GM12878 (cell line): Measurements from ENCODE around the gene RAD21L1. TPM values are rescaled to one million over a fixed set of nuclear protein-coding genes. Genes with fewer than 3 reads are reported as not detected.

Experiments used
- NR2F1 ChIP-seq: fragments of 450-650 bp; conservative IDR thresholded peaks from 2 replicates; pipeline ENCODE4 v1.6.1; 2017; ENCODE audit warnings: mild to moderate bottlenecking
- POLR2AphosphoS5 ChIP-seq: IDR thresholded peaks from 2 replicates; pipeline ENCODE4 v1.6.1; 2011; ENCODE audit warnings: mild to moderate bottlenecking, low read length, inconsistent platforms
- polyA plus RNA-seq, 11 experiments: library from polyadenylated mRNA; depleted of rRNA in 4 of 11; unstranded in 6 of 11; stranded (reverse) in 5 of 11; fragments of >200 nt; fragmentation: Nextera tagmentation in 4 of 11; fragmentation: Illumina TruSeq in 1 of 11; extraction: Ambion mirVana in 4 of 11; extraction: Trizol in 1 of 11; gene quantifications; 1 replicate in 1 of 11; 2 replicates in 10 of 11; pipeline versions ENCODE4 v1.2.1 to v1.2.3, GENCODE V29; 2011 to 2016; ENCODE audit warnings: inconsistent platforms in 2 of 11, missing spikeins in 2 of 11, low read depth in 1 of 11
- total RNA-seq, 4 experiments: library from RNA; depleted of rRNA in 3 of 4; stranded (reverse); fragments of >200 nt in 3 of 4; fragmentation: Illumina TruSeq in 1 of 4; extraction: Trizol in 1 of 4; gene quantifications; 2 replicates each; pipeline versions ENCODE4 v1.2.1 to v1.2.3, GENCODE V29; 2013 to 2021
- TF ChIP-seq, protein P1 (sequence below): fragments of 450-650 bp; IDR thresholded peaks from 2 replicates; pipeline ENCODE4 v1.6.1; 2016; ENCODE audit warnings: mild to moderate bottlenecking
- TF ChIP-seq, protein P2 (sequence below): IDR thresholded peaks from 2 replicates; pipeline ENCODE4 v1.6.1; 2012; ENCODE audit warnings: low read depth, low read length, improper control_type of control experiment
- TF ChIP-seq, protein P3 (sequence below): fragments of 450-650 bp; conservative IDR thresholded peaks from 2 replicates; pipeline ENCODE4 v1.6.1; 2017; ENCODE audit warnings: mild to moderate bottlenecking, moderate library complexity
- TF ChIP-seq, protein P4 (sequence below): IDR thresholded peaks from 2 replicates; pipeline ENCODE4 v1.6.1; 2012; ENCODE audit warnings: improper control_type of control experiment, low read depth, low read length; ENCODE audit not compliant: insufficient replicate concordance

Gene RAD21L1
- total and polyA plus RNA-seq, 10 of the 15 experiments (the other 5 are each of a cell fraction or from before 2014, with no cell fraction given): not detected

DNA sequence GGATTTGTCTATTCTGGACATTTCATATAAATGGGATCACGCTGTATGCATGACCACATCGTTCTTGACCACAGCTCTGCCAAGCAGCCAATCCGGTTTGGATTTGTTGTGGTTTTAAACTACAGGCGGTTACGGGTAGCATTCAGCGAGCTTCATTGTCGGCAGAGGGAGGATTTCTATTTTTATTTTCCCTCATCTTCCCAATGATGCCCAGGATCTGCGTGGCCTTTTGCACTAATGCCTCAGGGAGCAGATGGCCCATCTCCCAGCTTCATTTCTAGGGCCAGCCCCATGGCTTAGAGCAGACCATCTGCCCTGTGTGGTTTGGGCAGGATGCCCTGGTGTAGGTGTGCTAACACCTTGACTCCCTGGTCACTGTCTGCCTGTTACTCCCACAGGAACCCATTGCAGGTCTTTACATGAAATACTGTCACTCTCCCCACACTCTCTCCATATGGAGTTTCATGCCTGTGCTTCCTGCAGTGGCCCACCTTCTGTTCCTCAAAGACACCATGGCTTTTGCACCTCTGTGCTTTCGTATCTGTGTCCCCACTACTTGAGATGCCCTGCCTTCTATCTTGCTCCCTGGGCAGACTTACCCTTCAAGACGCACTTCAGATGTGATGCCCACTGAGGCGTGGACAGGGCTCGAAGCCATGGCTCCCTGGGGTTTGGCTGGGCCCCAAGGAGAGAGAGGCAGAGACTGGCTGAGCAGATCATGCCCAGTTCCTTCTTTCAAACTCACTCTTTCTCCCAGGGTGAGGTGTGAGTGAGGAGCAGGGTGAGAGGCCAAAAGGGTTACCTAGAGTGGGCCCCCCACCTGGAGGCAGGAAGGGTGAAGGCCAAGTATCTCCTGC is 77.1 kb downstream of the RAD21L1 start (continued):
- TF ChIP-seq, protein P1, sequence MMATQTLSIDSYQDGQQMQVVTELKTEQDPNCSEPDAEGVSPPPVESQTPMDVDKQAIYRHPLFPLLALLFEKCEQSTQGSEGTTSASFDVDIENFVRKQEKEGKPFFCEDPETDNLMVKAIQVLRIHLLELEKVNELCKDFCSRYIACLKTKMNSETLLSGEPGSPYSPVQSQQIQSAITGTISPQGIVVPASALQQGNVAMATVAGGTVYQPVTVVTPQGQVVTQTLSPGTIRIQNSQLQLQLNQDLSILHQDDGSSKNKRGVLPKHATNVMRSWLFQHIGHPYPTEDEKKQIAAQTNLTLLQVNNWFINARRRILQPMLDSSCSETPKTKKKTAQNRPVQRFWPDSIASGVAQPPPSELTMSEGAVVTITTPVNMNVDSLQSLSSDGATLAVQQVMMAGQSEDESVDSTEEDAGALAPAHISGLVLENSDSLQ: no peak
- TF ChIP-seq, protein P2, sequence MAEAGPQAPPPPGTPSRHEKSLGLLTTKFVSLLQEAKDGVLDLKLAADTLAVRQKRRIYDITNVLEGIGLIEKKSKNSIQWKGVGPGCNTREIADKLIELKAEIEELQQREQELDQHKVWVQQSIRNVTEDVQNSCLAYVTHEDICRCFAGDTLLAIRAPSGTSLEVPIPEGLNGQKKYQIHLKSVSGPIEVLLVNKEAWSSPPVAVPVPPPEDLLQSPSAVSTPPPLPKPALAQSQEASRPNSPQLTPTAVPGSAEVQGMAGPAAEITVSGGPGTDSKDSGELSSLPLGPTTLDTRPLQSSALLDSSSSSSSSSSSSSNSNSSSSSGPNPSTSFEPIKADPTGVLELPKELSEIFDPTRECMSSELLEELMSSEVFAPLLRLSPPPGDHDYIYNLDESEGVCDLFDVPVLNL: no peak
- TF ChIP-seq POLR2AphosphoS5: no peak
- TF ChIP-seq, protein P3, sequence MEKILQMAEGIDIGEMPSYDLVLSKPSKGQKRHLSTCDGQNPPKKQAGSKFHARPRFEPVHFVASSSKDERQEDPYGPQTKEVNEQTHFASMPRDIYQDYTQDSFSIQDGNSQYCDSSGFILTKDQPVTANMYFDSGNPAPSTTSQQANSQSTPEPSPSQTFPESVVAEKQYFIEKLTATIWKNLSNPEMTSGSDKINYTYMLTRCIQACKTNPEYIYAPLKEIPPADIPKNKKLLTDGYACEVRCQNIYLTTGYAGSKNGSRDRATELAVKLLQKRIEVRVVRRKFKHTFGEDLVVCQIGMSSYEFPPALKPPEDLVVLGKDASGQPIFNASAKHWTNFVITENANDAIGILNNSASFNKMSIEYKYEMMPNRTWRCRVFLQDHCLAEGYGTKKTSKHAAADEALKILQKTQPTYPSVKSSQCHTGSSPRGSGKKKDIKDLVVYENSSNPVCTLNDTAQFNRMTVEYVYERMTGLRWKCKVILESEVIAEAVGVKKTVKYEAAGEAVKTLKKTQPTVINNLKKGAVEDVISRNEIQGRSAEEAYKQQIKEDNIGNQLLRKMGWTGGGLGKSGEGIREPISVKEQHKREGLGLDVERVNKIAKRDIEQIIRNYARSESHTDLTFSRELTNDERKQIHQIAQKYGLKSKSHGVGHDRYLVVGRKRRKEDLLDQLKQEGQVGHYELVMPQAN: no peak
- TF ChIP-seq, protein P4, sequence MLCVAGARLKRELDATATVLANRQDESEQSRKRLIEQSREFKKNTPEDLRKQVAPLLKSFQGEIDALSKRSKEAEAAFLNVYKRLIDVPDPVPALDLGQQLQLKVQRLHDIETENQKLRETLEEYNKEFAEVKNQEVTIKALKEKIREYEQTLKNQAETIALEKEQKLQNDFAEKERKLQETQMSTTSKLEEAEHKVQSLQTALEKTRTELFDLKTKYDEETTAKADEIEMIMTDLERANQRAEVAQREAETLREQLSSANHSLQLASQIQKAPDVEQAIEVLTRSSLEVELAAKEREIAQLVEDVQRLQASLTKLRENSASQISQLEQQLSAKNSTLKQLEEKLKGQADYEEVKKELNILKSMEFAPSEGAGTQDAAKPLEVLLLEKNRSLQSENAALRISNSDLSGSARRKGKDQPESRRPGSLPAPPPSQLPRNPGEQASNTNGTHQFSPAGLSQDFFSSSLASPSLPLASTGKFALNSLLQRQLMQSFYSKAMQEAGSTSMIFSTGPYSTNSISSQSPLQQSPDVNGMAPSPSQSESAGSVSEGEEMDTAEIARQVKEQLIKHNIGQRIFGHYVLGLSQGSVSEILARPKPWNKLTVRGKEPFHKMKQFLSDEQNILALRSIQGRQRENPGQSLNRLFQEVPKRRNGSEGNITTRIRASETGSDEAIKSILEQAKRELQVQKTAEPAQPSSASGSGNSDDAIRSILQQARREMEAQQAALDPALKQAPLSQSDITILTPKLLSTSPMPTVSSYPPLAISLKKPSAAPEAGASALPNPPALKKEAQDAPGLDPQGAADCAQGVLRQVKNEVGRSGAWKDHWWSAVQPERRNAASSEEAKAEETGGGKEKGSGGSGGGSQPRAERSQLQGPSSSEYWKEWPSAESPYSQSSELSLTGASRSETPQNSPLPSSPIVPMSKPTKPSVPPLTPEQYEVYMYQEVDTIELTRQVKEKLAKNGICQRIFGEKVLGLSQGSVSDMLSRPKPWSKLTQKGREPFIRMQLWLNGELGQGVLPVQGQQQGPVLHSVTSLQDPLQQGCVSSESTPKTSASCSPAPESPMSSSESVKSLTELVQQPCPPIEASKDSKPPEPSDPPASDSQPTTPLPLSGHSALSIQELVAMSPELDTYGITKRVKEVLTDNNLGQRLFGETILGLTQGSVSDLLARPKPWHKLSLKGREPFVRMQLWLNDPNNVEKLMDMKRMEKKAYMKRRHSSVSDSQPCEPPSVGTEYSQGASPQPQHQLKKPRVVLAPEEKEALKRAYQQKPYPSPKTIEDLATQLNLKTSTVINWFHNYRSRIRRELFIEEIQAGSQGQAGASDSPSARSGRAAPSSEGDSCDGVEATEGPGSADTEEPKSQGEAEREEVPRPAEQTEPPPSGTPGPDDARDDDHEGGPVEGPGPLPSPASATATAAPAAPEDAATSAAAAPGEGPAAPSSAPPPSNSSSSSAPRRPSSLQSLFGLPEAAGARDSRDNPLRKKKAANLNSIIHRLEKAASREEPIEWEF: no peak
- TF ChIP-seq NR2F1: no peak
